Measurements from ENCODE around the gene TMEFF2.

TMEFF2 gene

DNA sequence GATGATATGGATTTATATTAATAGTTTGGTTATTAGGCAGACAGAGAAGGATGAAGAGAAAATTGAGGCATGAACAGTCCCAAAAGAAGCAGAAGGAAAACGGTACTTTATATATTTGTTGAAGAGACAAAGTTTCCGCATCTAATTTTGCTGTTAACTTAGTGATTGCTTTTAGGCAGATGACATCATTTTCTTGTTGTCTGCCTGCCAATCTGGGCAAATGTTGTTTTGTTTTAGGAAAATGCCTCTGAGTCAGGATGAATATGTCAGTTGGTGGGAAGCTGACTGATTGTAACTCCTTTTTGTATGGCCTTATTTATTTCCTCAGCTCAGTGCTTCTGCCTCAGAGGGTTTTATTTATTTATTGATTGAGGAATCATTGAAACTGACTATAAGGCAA is 295.3 kb downstream of the TMEFF2 start:
- Histone ChIP-seq H3K27ac (ENCODE audit: low read depth, low read length) (no peak overlapping the region), H3K4me2 (ENCODE audit: low read depth, low read length, poor library complexity, severe bottlenecking) (no peak overlapping the region), H3K4me3 (ENCODE audit: insufficient read depth, low read length, poor library complexity, severe bottlenecking) (no peak overlapping the region), H3F3A (ENCODE audit: insufficient read depth) (no peaks in the 10 kb centered on the region), H3K9me2 (replicated peaks; ENCODE audit: insufficient read depth, low read length) (no peaks in the 10 kb centered on the region; the same call in 1 of the 2 replicates), H3K79me2 (ENCODE audit: insufficient read depth, low read length) (no peaks in the 10 kb centered on the region), H3K36me3 (ENCODE audit: low read length) (no peaks in the 10 kb centered on the region), H3K9ac (ENCODE audit: low read length) (no peak overlapping the region), H3K9me3 (ENCODE audit: insufficient read depth, low read length) (no peaks in the 10 kb centered on the region), H2AFZ (ENCODE audit: low read depth, low read length, severe bottlenecking) (no peak overlapping the region), H3K27me3 (ENCODE audit: low read length) (no peaks in the 10 kb centered on the region), H4K20me1 (ENCODE audit: low read depth, low read length) (no peaks in the 10 kb centered on the region)
- no peak for TF ChIP-seq EZH2phosphoT487 (conservative IDR thresholded peaks at IDR 0.05; ENCODE audit: low read length)
- TF ChIP-seq, protein P1, sequence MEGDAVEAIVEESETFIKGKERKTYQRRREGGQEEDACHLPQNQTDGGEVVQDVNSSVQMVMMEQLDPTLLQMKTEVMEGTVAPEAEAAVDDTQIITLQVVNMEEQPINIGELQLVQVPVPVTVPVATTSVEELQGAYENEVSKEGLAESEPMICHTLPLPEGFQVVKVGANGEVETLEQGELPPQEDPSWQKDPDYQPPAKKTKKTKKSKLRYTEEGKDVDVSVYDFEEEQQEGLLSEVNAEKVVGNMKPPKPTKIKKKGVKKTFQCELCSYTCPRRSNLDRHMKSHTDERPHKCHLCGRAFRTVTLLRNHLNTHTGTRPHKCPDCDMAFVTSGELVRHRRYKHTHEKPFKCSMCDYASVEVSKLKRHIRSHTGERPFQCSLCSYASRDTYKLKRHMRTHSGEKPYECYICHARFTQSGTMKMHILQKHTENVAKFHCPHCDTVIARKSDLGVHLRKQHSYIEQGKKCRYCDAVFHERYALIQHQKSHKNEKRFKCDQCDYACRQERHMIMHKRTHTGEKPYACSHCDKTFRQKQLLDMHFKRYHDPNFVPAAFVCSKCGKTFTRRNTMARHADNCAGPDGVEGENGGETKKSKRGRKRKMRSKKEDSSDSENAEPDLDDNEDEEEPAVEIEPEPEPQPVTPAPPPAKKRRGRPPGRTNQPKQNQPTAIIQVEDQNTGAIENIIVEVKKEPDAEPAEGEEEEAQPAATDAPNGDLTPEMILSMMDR (IDR thresholded peaks at IDR 0.05; ENCODE audit: insufficient read depth, low read length, poor library complexity, severe bottlenecking), result no peak

Measured in SU-DHL-6 (cell line).